ENCODE measurements around the gene KRT82.
"Not testable (repeated sequence)": the region's sequence is repeated elsewhere in the genome, so short reads cannot be mapped to it uniquely, and the experiment has no call there.

KRT82 gene

GRCh38 chr12:52410589-52411248 lies 4.6 kb upstream of the KRT82 start:
- not testable (repeated sequence) for DNase-seq (ENCODE audit: low read depth in 3 of 3)

DNA sequence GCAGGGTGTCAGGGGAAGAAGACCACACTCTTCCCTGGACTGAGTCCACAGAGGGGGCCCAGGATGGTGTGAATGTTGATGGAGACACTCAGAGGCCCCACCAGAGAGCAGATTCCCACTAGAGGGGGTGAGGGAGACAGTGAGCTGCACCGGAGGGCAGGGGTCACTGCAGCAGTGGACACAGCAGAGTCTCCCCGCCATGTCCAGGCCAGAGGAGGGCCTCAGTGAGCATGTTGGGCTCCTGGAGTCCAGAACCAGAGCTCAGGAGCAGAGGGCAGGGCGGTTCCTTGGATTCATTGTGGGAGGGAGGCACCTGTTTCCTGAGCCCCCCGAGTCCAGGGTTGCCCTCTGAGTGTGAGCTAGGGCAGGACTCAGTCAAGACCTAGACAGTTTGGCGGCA lies 1.8 kb upstream of the KRT82 start:
- DNase-seq (ENCODE audit: low read depth in 3 of 3) = no peak

DNA sequence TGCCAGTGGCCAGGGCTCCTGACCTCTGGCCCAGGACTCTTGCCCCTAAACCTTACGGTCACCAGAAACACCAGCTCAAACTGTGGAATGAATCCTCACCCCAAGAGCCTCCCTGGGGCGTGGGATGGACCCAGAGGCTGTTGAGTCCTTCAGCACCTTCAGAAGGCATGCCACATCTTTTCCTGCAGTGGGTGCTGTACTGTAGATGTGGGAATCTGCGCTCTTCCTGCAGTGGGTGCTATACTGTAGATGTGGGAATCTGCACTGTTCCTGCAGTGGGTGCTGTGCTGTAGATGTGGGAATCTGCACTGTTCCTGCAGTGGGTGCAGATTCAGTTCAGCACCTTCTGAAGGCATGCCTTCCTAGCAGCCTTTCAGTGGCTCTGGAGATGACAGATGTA lies 1.2 kb downstream of the KRT82 start:
- DNase-seq (ENCODE audit: low read depth in 3 of 3) = no peak

GRCh38 chr12:52403561-52403960 lies 2.6 kb downstream of the KRT82 start:
- DNase-seq (ENCODE audit: low read depth in 3 of 3) = no peak

- no peak for DNase-seq (ENCODE audit: low read depth in 3 of 3)
These were observed 3.1 kb downstream of the KRT82 start for GRCh38 chr12:52402873-52403540.

- no peak for DNase-seq (ENCODE audit: low read depth in 3 of 3)
These were observed 3.8 kb downstream of the KRT82 start for GRCh38 chr12:52402377-52402776.

DNA sequence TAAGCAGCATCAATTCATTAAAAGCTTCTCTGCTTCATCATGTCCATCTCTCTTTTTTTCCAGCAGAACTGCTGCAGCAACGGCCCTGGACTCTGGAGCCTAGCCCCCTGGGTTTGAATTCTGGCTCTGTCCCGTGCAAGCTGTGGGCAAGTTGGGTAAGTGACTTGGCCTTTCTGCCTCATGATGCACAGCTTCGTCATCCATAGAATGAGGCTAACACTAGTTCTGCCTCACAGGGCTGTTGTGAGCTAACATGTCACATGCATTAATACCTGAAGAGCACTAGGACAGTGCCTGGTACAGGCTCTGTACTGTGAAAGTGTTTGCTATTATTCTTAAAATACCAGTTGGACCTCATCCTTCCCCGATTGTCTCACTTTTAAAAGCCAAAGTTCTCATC lies 4.2 kb downstream of the KRT82 start:
- no peak for DNase-seq (ENCODE audit: low read depth in 3 of 3)

DNA sequence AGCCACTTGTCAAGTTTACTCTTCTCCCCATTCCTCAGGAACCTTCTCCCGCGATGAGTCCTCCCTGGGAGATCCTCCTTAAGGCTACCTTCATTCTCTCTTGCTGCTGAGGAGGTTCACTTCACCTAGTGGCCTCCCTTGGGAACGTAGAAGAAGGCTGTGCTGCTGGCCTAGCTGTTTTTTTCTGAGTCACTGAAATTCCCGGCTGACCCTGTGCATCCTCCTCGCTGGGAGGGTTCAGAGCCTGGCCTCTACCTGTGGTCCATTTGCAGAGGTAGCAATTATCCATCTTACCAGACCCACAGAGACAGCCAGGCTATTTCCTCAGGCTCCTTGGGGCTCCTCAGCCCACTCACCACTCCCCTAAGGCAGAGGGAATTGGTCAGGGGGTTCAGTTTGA lies 4.6 kb downstream of the KRT82 start:
- no peak for DNase-seq (ENCODE audit: low read depth in 3 of 3)

GRCh38 chr12:52400906-52401305 lies 5.2 kb downstream of the KRT82 start:
- DNase-seq (ENCODE audit: low read depth in 3 of 3) = no peak

- no peak for DNase-seq (ENCODE audit: low read depth in 3 of 3)
These were observed 6.4 kb downstream of the KRT82 start for GRCh38 chr12:52399756-52400155.

- no peak for DNase-seq (ENCODE audit: low read depth in 3 of 3)
These were observed 8.0 kb downstream of the KRT82 start for GRCh38 chr12:52398176-52398575.

- DNase-seq (ENCODE audit: low read depth in 3 of 3) = no peak
These were observed 9.5 kb downstream of the KRT82 start for GRCh38 chr12:52396656-52397055.

DNA sequence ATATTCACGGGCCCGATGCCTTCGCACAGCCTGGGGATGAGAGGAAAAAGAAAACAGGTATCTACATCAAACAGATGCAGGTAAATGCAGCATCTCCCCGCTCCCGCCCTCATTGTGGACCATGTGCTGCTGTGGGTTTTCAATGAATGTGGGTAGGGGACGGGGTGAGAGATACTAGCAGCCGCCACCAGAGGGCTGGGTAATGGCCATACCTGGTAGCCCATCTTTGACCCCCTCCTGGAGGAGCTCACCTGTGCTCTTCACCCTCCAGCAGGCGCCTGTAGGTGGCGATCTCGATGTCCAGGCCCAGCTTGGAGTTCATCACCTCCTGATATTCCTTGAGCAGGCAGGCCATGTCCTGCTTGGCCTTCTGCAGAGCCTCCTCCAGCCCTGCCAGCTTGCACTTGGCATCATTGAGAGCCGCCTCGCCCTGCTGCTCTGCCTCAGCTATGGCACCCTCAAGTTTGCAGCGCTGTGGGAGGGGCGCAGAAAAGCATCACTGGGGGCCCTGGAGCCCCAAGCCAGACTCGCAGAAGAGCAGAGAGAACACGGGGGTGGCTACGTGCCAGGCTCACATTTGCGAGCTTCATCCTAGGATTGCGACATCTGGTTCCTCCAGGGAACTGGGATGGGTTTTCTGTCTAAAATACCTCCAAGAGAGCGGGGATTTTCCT lies 10.2 kb downstream of the KRT82 start:
- no peak for DNase-seq (ENCODE audit: low read depth in 3 of 3)

- DNase-seq (ENCODE audit: low read depth in 3 of 3) = no peak
These were observed 11.2 kb downstream of the KRT82 start for GRCh38 chr12:52394836-52395405.

GRCh38 chr12:52392465-52393007 lies 13.6 kb downstream of the KRT82 start:
- DNase-seq (ENCODE audit: low read depth in 3 of 3) = no peak

DNA sequence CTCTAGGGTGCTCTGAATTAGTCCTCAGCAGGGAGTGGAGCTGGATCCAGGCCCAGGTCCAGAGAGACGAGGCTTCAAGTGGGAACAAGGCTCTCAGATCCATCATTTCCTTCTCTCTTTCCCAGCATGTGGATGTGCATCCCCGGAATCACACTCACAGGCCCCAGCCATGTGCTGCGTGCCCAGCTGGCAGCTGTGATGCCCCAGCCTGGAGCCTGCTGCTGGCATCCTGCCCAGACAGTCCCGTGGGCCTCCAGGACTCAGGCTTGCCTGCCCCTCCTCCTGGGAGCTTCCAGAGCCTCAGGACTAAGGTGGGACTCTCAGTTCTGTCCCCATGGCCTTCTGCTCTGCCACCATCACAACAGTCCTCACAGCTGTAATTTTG lies 14.5 kb downstream of the KRT82 start:
- DNase-seq (ENCODE audit: low read depth in 3 of 3) = no peak

DNA sequence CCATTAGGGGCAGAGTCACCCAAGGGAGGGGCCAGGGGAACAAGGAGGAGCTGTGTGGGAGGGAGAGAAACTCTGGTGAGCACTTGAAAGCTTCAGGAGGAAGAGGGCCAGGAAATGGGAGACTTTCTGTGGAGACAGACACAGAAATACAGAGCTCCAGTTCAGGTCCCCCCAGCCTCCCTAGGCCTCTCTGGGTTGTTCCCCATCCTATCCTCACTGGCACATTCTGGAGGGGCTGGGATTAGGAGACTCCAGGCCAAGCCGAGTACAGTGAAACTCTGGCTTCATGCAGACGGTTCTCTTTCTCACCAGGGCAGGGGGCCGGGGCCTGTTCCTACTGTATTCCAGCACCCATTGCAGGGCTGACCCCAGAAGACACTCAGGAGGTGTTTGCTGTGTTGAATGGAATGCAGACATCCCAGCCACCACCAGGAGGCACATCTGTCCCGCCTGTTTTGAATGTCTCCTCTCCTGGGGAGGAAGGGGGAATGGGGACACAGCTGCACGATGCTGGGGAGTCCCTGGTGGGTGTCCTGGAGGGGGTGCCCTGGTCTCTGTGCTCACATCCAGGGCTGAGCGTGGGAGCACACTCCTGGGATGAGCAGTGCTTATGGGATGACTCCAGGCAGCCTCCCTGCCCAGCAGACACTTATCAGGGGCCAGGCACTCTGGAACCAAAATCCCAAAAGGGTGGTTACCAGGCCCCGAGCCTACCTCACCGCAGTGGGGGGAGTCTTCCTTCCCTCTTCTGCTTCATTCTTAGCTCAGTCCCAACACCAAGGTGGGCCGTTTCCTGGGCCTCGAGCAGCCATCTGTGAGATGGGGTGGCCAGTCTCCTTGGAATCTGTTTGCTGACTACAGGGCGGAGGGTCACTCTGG lies 15.2 kb downstream of the KRT82 start:
- DNase-seq (ENCODE audit: low read depth in 3 of 3) = no peak

DNA sequence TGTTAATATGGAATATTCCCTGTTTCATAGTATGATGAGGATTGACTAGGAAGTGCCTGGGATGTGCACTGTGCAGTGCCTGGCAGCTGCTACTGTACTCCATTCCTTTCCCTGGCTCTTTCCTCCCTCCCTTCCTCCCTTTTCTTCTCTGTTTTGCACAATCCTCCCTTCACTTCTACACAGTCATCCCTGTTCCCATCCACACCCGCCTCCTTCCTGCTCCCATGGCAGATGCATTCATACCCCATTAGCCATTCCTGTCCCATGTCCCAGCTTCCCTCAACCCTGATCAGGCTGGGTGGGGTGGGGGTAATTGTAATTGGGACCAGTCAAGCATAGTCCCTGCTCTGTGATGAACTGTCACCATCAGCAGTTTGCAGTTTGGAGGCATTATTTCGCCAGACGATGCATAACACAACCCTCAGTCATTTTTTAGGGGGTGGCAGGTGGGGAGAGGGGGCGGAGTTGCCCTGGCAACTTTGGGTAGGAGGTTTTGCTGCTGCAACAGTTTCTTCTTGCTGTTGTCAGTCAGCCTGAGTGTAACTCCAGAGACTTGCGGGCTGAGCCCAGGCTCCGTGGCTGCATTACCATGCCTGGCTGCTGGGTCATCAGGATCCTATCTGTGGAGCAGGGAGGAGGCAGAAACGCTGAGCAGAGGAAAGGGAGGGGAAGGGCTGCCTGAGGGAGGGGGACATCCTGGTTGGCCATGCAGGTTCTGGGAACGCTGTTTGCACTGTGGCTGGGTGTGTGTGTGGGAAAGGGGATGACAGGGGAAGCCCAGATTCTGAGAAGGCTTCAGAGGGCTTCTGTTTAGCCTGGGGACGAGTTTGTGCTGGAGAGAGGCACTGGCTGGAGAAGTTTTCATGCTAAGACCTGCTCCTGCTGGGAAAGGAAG lies 16.6 kb downstream of the KRT82 start:
- no peak for DNase-seq (ENCODE audit: low read depth in 3 of 3)

DNA sequence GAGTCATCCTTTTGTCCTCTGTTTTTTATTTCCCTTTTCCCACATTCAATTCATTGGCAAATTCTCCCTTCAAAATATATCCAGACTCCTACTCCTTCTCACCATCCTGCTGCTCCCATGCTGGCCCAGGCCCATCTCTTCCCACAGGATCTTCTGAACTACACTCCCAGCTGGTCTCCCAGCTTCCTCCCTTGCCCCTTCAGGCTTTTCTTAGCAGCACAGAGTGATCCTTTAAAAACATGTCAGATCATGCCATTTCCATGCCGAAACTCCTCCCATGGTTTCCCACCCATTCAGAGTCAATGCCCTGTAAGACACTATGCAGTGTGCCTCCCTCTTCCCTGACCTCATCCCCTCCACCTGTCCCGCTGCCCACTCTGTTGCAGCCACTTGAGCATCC lies 18.3 kb downstream of the KRT82 start:
- no peak for DNase-seq (ENCODE audit: low read depth in 3 of 3)

- DNase-seq (ENCODE audit: low read depth in 3 of 3) = no peak
These were observed 20.9 kb downstream of the KRT82 start, which contains the start of gene KRT84 for GRCh38 chr12:52385226-52385702. TSS of gene KRT84 (minus strand) at chr12:52385652. CDS start at chr12:52385585, 67 bp downstream.

Data from stimulated activated CD4-positive, alpha-beta T cell treated with anti-CD3 and anti-CD28 coated beads, TNF-alpha, amount 100 ng/mL, for 24 hours (primary cell).